OCI-LY1 (cell line): ENCODE data around the gene AKR7A3.
A peak's percentile ranks its signal among the peaks of the same experiment; 100 is the strongest.

Experiments used
- H2AFZ ChIP-seq: fragments of 200-600 bp; sonication (generic), shearing (Covaris generic); 2 replicates; pipeline ENCODE4 v1.6.0; 2014; ENCODE audit warnings: antibody characterized with exemption, mild to moderate bottlenecking, low read length
- H3F3A ChIP-seq: fragments of 200-600 bp; sonication (generic), shearing (Covaris generic); 2 replicates; pipeline ENCODE4 v1.6.0; 2014; ENCODE audit warnings: mild to moderate bottlenecking, antibody characterized with exemption, low read length, moderate library complexity; ENCODE audit not compliant: insufficient read depth
- H3K27ac ChIP-seq: fragments of 200-600 bp; sonication (generic); 2 replicates; pipeline ENCODE4 v1.5.1; 2014; ENCODE audit warnings: low read length, mixed run types, mild to moderate bottlenecking, low read depth; ENCODE audit not compliant: poor library complexity, severe bottlenecking
- H3K27me3 ChIP-seq: fragments of 200-600 bp; sonication (generic); 2 replicates; pipeline ENCODE4 v1.6.0; 2014; ENCODE audit warnings: antibody characterized with exemption, mild to moderate bottlenecking, low read length, moderate library complexity; ENCODE audit not compliant: insufficient read depth
- H3K36me3 ChIP-seq: fragments of 200-600 bp; sonication (generic); 2 replicates; pipeline ENCODE4 v1.6.1; 2014; ENCODE audit warnings: mild to moderate bottlenecking, antibody characterized with exemption, low read length, moderate library complexity, mixed read lengths; ENCODE audit not compliant: insufficient read depth
- H3K4me1 ChIP-seq: fragments of 200-600 bp; sonication (generic); 2 replicates; pipeline ENCODE4 v1.5.1; 2014; ENCODE audit warnings: mild to moderate bottlenecking, low read length, moderate library complexity; ENCODE audit not compliant: insufficient read depth, severe bottlenecking
- H3K4me2 ChIP-seq: fragments of 200-600 bp; sonication (generic), shearing (Covaris generic); 2 replicates; pipeline ENCODE4 v1.6.1; 2014; ENCODE audit warnings: low read length
- H3K4me3 ChIP-seq: fragments of 200-600 bp; sonication (generic); 2 replicates; pipeline ENCODE4 v1.5.1; 2014; ENCODE audit warnings: low read length, low read depth, mild to moderate bottlenecking, mixed read lengths; ENCODE audit not compliant: poor library complexity, severe bottlenecking
- H3K79me2 ChIP-seq: fragments of 200-600 bp; shearing (Covaris generic); 2 replicates; pipeline ENCODE4 v1.6.1; 2016; ENCODE audit warnings: mixed run types, low read length, mixed read lengths; ENCODE audit not compliant: insufficient read depth
- H3K9ac ChIP-seq: fragments of 200-600 bp; sonication (generic), shearing (Covaris generic); 2 replicates; pipeline ENCODE4 v1.6.1; 2014; ENCODE audit warnings: mild to moderate bottlenecking, low read length, mixed read lengths
- H3K9me2 ChIP-seq: fragments of 200-600 bp; sonication (generic), shearing (Covaris generic); 2 replicates; pipeline ENCODE4 v1.6.1; 2014; ENCODE audit warnings: low read depth, mild to moderate bottlenecking, low read length, mixed read lengths
- H3K9me3 ChIP-seq: fragments of 200-600 bp; shearing (Covaris generic); 2 replicates; pipeline ENCODE4 v1.6.1; 2014; ENCODE audit warnings: low read length, mixed read lengths
- H4K20me1 ChIP-seq: fragments of 200-600 bp; sonication (generic), shearing (Covaris generic); 2 replicates; pipeline ENCODE4 v1.6.0; 2016; ENCODE audit warnings: mild to moderate bottlenecking, low read length; ENCODE audit not compliant: insufficient read depth
- CTCF ChIP-seq: fragments of 200-600 bp; sonication (generic), shearing (Covaris generic); IDR thresholded peaks from 2 replicates; pipeline ENCODE4 v1.5.1; 2017; ENCODE audit warnings: mild to moderate bottlenecking, antibody characterized with exemption, low read length, moderate library complexity, mixed read lengths
- EZH2 ChIP-seq: fragments of 200-600 bp; sonication (generic), shearing (Covaris generic); IDR thresholded peaks from 2 replicates; pipeline ENCODE4 v1.8.0; 2017; ENCODE audit warnings: borderline replicate concordance, mixed run types, mild to moderate bottlenecking, antibody characterized with exemption, low read length, moderate library complexity, mixed read lengths

AKR7A3 gene

GRCh38 chr1:19327301-19327700 is 38.7 kb upstream of the AKR7A3 start:
- Histone ChIP-seq H3K27me3 (no peaks in the 10 kb centered on the region), H3K79me2 (no peaks in the 10 kb centered on the region), H4K20me1 (no peaks in the 10 kb centered on the region), H3K36me3 (peaks cover 8% of the 10 kb centered on the region), H3K27ac (no peak overlapping the region), H2AFZ (no peak overlapping the region), H3K9me3 (no peaks in the 10 kb centered on the region), H3K4me3 (no peak overlapping the region), H3K4me2 (no peak overlapping the region), H3K4me1 (peaks cover 13% of the 10 kb centered on the region), H3F3A (no peaks in the 10 kb centered on the region), H3K9me2 (no peaks in the 10 kb centered on the region), H3K9ac (no peak overlapping the region)
- no peak for TF ChIP-seq EZH2
- no peak for TF ChIP-seq CTCF

DNA sequence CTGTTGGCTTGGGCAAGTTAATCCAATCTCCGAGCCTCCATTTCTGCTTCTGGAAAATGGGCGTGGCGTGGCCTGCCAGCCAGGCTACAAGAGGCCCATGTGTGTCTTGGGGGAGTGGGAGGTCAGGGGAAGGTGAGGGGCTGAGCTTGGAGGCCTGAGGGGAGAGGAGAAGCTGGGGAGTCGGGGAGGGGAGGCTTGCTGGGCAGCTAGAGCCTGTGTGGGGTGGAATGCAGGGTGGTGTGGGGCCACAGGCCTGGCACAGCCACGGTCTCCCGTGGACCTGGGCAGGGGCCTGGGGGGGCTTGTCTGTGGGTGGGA is 38.1 kb upstream of the AKR7A3 start:
- Histone ChIP-seq H3K4me2 (no peak overlapping the region), H2AFZ (no peak overlapping the region), H4K20me1 (no peaks in the 10 kb centered on the region), H3K4me3 (no peak overlapping the region), H3F3A (no peaks in the 10 kb centered on the region), H3K36me3 (peaks cover 8% of the 10 kb centered on the region), H3K4me1 (peaks cover 13% of the 10 kb centered on the region), H3K9ac (no peak overlapping the region), H3K79me2 (no peaks in the 10 kb centered on the region), H3K27me3 (no peaks in the 10 kb centered on the region), H3K9me2 (no peaks in the 10 kb centered on the region), H3K9me3 (no peaks in the 10 kb centered on the region), H3K27ac (no peak overlapping the region)
- TF ChIP-seq CTCF: no peak
- no peak for TF ChIP-seq EZH2

GRCh38 chr1:19325958-19326747 is 37.6 kb upstream of the AKR7A3 start:
- Histone ChIP-seq H3K9me2 (no peaks in the 10 kb centered on the region), H2AFZ (no peak overlapping the region), H3K4me1 (peaks cover 13% of the 10 kb centered on the region), H3K36me3 (peaks cover 8% of the 10 kb centered on the region), H3K27me3 (no peaks in the 10 kb centered on the region), H3F3A (no peaks in the 10 kb centered on the region), H3K27ac (peak overlapping the region; percentile 38), H3K4me2 (peak overlapping the region; percentile 37; the same call in 1 of the 2 replicates), H3K79me2 (no peaks in the 10 kb centered on the region), H3K9me3 (no peaks in the 10 kb centered on the region), H3K9ac (no peak overlapping the region), H3K4me3 (no peak overlapping the region), H4K20me1 (no peaks in the 10 kb centered on the region)
- TF ChIP-seq EZH2 (no peak), CTCF (no peak)
